K562 (cell line): ENCODE measurements around the gene KLKB1. TPM values are rescaled to one million over a fixed set of nuclear protein-coding genes. Genes with fewer than 3 reads are reported as not detected.

ENCODE experiments used
- ATAC-seq: fragments of 200-7000 bp; cut with Tn5 transposase; 3 replicates; pipeline ENCODE4 v1.9.1; 2020; ENCODE audit warnings: moderate library complexity
- BruUV-seq: library from RNA; stranded (reverse); fragments of 400-500 nt; replicated peaks from 2 replicates; lab custom pipeline; 2021; lab: Mats Ljungman, UMichigan
- CTCF ChIA-PET: fragments of 300-600 bp; formaldehyde crosslinking; extraction: SDS; loops from one replicate; lab custom pipeline; 2021; ENCODE audit warnings: low intra/inter-chr PET ratio; lab: Yijun Ruan, JAX
- POLR2A ChIA-PET: fragments of 300-600, 350-650 bp; sonication (Branson Sonifier 250); formaldehyde crosslinking; extraction: SDS; loops from one replicate; lab custom pipeline; 2021; ENCODE audit warnings: antibody characterized with exemption, inconsistent platforms; lab: Yijun Ruan, JAX
- DNase-seq, 4 experiments: peaks; one replicate each; pipeline versions ENCODE4 v3.0.0 to v3.0.0-alpha.2; 2011 to 2018; ENCODE audit warnings: low spot score in 3 of 4, mixed read lengths in 3 of 4; ENCODE audit errors: extremely low read depth in 1 of 4
- FAIRE-seq: peaks from 2 replicates; lab custom pipeline; 2011; peaks lifted over from hg19 to GRCh38; lab: Jason Lieb, UNC
- H2AFZ ChIP-seq: 2 replicates; pipeline ENCODE4 v1.6.0; 2011; ENCODE audit warnings: low read depth, low read length, control low read depth, inconsistent platforms
- H3K27ac ChIP-seq: fragments of 200-600 bp; 3 replicates; pipeline ENCODE4 v1.8.0; 2011; ENCODE audit warnings: low read depth, mild to moderate bottlenecking, control low read depth, inconsistent platforms, low read length, moderate library complexity, mixed read lengths; ENCODE audit errors: extremely low read depth
- H3K27me3 ChIP-seq, 2 experiments: fragments of 300-600 bp in 1 of 2; 2 replicates in 1 of 2; 3 replicates in 1 of 2; pipeline versions ENCODE4 v1.6.0 to v1.8.0; 2011; ENCODE audit warnings: inconsistent platforms in 2 of 2, low read length in 2 of 2, mild to moderate bottlenecking in 1 of 2, mixed read lengths in 1 of 2, moderate library complexity in 1 of 2; ENCODE audit not compliant: control insufficient read depth in 2 of 2, insufficient read depth in 2 of 2
- H3K36me3 ChIP-seq: fragments of 300-600 bp; 3 replicates; pipeline ENCODE4 v1.8.0; 2011; ENCODE audit warnings: mild to moderate bottlenecking, low read length, inconsistent platforms; ENCODE audit not compliant: control insufficient read depth, insufficient read depth
- H3K4me1 ChIP-seq, 2 experiments: fragments of 200-600 bp in 1 of 2; replicated peaks in 1 of 2; 2 replicates in 1 of 2; 3 replicates in 1 of 2; pipeline versions ENCODE4 v1.5.1 to v1.8.0; 2011; ENCODE audit warnings: inconsistent platforms in 2 of 2, low read length in 2 of 2, mild to moderate bottlenecking in 1 of 2, mixed read lengths in 1 of 2, moderate library complexity in 1 of 2; ENCODE audit not compliant: control insufficient read depth in 2 of 2, insufficient read depth in 2 of 2
- H3K4me2 ChIP-seq: 2 replicates; pipeline ENCODE4 v1.6.1; 2011; ENCODE audit warnings: low read length, control low read depth, inconsistent platforms, mixed read lengths; ENCODE audit not compliant: insufficient read depth
- H3K4me3 ChIP-seq: fragments of 200-600 bp; sonication (generic), shearing (Covaris generic); 2 replicates; pipeline ENCODE4 v1.5.1; 2016; ENCODE audit warnings: control low read depth, inconsistent platforms
- H3K79me2 ChIP-seq: fragments of 200-600 bp; 3 replicates; pipeline ENCODE4 v1.8.0; 2011; ENCODE audit warnings: low read length, inconsistent platforms; ENCODE audit not compliant: control insufficient read depth, insufficient read depth
- H3K9ac ChIP-seq, 2 experiments: 2 replicates each; pipeline versions ENCODE4 v1.6.0 to v1.6.1; 2011; ENCODE audit warnings: low read depth in 2 of 2, low read length in 2 of 2, control low read depth in 1 of 2, inconsistent platforms in 1 of 2, mild to moderate bottlenecking in 1 of 2, mixed read lengths in 1 of 2; ENCODE audit not compliant: insufficient read depth in 1 of 2
- H3K9me1 ChIP-seq: one replicate; pipeline ENCODE4 v1.6.0; 2011; ENCODE audit warnings: inconsistent platforms, mild to moderate bottlenecking, low read length, moderate library complexity; ENCODE audit not compliant: control insufficient read depth, insufficient read depth
- H3K9me3 ChIP-seq: replicated peaks from 2 replicates; pipeline ENCODE4 v1.5.1; 2011; ENCODE audit warnings: low read depth, low read length, inconsistent platforms; ENCODE audit not compliant: control insufficient read depth, insufficient read depth
- H4K20me1 ChIP-seq: replicated peaks from 2 replicates; pipeline ENCODE4 v1.6.1; 2011; ENCODE audit warnings: low read length, inconsistent platforms, mixed read lengths; ENCODE audit not compliant: control insufficient read depth, insufficient read depth
- DPF2 ChIP-seq: fragments of 450-650 bp; IDR thresholded peaks from 2 replicates; pipeline ENCODE4 v1.6.1; 2016
- ELF4 ChIP-seq: fragments of 450-650 bp; formaldehyde crosslinking; IDR thresholded peaks from 2 replicates; pipeline ENCODE4 v1.4.0; 2022; ENCODE audit warnings: missing genetic modification characterization
- KLF13 ChIP-seq: fragments of 450-650 bp; IDR thresholded peaks from 2 replicates; pipeline ENCODE4 v1.6.1; 2016; ENCODE audit warnings: missing genetic modification characterization, low read depth, mild to moderate bottlenecking, missing compliant biosample characterization, moderate library complexity, borderline replicate concordance
- NCOR1 ChIP-seq: fragments of 450-650 bp; IDR thresholded peaks from 2 replicates; pipeline ENCODE4 v1.6.1; 2016; ENCODE audit warnings: mild to moderate bottlenecking, moderate library complexity
- NFXL1 ChIP-seq: fragments of 450-650 bp; formaldehyde crosslinking; IDR thresholded peaks from 2 replicates; pipeline ENCODE4 v1.4.0; 2021; ENCODE audit warnings: mild to moderate bottlenecking
- PHF20 ChIP-seq: fragments of 450-650 bp; IDR thresholded peaks from 2 replicates; pipeline ENCODE4 v1.6.1; 2018; ENCODE audit not compliant: partially characterized antibody
- SMAD2 ChIP-seq: fragments of 150-350 bp; IDR thresholded peaks from 2 replicates; pipeline ENCODE4 v1.6.1; 2014; ENCODE audit warnings: low read depth, mild to moderate bottlenecking, low read length
- WHSC1 ChIP-seq: IDR thresholded peaks from one replicate; pipeline ENCODE4 v1.6.1; 2012; ENCODE audit warnings: low read length, control low read depth, inconsistent platforms
- ZNF134 ChIP-seq: fragments of 250-450 bp; sonication (Bioruptor Pico); conservative IDR thresholded peaks from 2 replicates; pipeline ENCODE4 v1.4.0; 2020
- ZNF41 ChIP-seq: fragments of 250-450 bp; sonication (Bioruptor Pico); conservative IDR thresholded peaks from 2 replicates; pipeline ENCODE4 v1.4.0; 2020; ENCODE audit warnings: mild to moderate bottlenecking
- WGBS: fragments of 100-300 bp; shearing (Covaris generic); methylation state at CpG from one replicate; pipeline ENCODE4 v1.1.6; 2016; ENCODE audit warnings: low coverage, mixed read lengths; ENCODE audit not compliant: insufficient coverage; ENCODE audit errors: missing lambda C conversion rate; 5-methylcytosine and 5-hydroxymethylcytosine counted together
- in situ Hi-C: fragments of 300-500 bp; cut with MboI; formaldehyde crosslinking; loops from 4 replicates; pipeline ENCODE4 v1.15.0; 2018; ENCODE audit warnings: inconsistent platforms, mixed read lengths
- intact Hi-C: fragments of 100-400 bp; cut with micrococcal nuclease; formaldehyde crosslinking; loops from 2 replicates; pipeline ENCODE4 v1.14.2; 2022
- polyA plus RNA-seq, 8 experiments: library from polyadenylated mRNA; depleted of rRNA in 4 of 8; stranded (reverse) in 5 of 8; unstranded in 3 of 8; fragments of >200 nt; fragmentation: Nextera tagmentation in 2 of 8; fragmentation: Illumina TruSeq in 1 of 8; extraction: Ambion mirVana in 2 of 8; extraction: Trizol in 1 of 8; gene quantifications; 2 replicates each; pipeline versions ENCODE4 v1.2.1 to v1.2.3, GENCODE V29; 2011 to 2014; ENCODE audit warnings: inconsistent platforms in 1 of 8, missing spikeins in 1 of 8
- total RNA-seq, 7 experiments: library from RNA; depleted of rRNA in 6 of 7; stranded (reverse); fragments of >200 nt in 6 of 7; fragmentation: Illumina TruSeq in 2 of 7; extraction: Trizol in 2 of 7; gene quantifications; 2 replicates each; pipeline versions ENCODE4 v1.2.1 to v1.2.3, GENCODE V29; 2011 to 2021; ENCODE audit warnings: low replicate concordance in 1 of 7
- TF ChIP-seq, protein P1 (sequence below): sonication (generic); formaldehyde crosslinking; IDR thresholded peaks from 2 replicates; pipeline ENCODE4 v1.8.0; 2022; ENCODE audit warnings: mild to moderate bottlenecking, missing genetic modification reagents, borderline replicate concordance
- TF ChIP-seq, protein P2 (sequence below): fragments of 250-450 bp; sonication (Bioruptor Pico); IDR thresholded peaks from 2 replicates; pipeline ENCODE4 v1.9.0; 2021; ENCODE audit warnings: mild to moderate bottlenecking, inconsistent platforms

The KLKB1 gene
- total and polyA plus RNA-seq, 9 of the 15 experiments (the other 6 are each of a cell fraction or from before 2014, with no cell fraction given): 0.27 TPM; not detected in 8

DNA sequence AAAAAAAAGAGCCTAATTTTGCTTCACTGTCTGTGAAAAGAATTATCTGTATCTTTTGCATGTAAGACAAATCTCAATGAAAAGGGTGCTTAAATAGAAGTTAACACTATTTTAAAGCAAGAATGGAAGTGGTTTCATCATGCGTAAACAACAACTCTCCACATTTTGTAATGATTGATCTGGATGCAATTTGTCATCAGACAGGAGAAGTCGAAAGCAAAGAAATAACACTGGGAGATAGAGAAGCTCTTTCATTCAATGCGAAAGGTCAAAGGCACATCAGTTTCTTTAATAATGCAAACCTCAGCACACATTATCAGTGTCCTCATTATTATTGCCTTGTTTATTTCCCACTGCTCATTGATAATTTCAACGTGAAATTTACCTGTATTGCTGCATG is 8.8 kb downstream of the KLKB1 start:
- ChIA-PET CTCF (no interaction called here), POLR2A (interaction anchor here (0.6 kb wide), 1 partner anchor 264 kb away, joined by 5 read pairs; no protein-coding TSS in a partner anchor)
- no peaks in the 10 kb centered on the region for H4K20me1 ChIP-seq
- H3K27ac ChIP-seq: no peak overlapping the region
- H2AFZ ChIP-seq: no peak overlapping the region
- TF ChIP-seq NFXL1: no peak
- no peak for TF ChIP-seq WHSC1
- TF ChIP-seq, protein P1, sequence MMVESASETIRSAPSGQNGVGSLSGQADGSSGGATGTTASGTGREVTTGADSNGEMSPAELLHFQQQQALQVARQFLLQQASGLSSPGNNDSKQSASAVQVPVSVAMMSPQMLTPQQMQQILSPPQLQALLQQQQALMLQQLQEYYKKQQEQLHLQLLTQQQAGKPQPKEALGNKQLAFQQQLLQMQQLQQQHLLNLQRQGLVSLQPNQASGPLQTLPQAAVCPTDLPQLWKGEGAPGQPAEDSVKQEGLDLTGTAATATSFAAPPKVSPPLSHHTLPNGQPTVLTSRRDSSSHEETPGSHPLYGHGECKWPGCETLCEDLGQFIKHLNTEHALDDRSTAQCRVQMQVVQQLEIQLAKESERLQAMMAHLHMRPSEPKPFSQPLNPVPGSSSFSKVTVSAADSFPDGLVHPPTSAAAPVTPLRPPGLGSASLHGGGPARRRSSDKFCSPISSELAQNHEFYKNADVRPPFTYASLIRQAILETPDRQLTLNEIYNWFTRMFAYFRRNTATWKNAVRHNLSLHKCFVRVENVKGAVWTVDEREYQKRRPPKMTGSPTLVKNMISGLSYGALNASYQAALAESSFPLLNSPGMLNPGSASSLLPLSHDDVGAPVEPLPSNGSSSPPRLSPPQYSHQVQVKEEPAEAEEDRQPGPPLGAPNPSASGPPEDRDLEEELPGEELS (CRISPR knock-in tag): no peak
- TF ChIP-seq, protein P2, sequence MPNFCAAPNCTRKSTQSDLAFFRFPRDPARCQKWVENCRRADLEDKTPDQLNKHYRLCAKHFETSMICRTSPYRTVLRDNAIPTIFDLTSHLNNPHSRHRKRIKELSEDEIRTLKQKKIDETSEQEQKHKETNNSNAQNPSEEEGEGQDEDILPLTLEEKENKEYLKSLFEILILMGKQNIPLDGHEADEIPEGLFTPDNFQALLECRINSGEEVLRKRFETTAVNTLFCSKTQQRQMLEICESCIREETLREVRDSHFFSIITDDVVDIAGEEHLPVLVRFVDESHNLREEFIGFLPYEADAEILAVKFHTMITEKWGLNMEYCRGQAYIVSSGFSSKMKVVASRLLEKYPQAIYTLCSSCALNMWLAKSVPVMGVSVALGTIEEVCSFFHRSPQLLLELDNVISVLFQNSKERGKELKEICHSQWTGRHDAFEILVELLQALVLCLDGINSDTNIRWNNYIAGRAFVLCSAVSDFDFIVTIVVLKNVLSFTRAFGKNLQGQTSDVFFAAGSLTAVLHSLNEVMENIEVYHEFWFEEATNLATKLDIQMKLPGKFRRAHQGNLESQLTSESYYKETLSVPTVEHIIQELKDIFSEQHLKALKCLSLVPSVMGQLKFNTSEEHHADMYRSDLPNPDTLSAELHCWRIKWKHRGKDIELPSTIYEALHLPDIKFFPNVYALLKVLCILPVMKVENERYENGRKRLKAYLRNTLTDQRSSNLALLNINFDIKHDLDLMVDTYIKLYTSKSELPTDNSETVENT (CRISPR knock-in tag): no peak
- no peak for TF ChIP-seq DPF2
- no peak for TF ChIP-seq NCOR1
- no peak for TF ChIP-seq ELF4 (CRISPR knock-in tag)
- no peak for TF ChIP-seq ZNF134
- no peak for TF ChIP-seq KLF13 (tag)
- TF ChIP-seq SMAD2: no peak
- TF ChIP-seq ZNF41 (CRISPR knock-in tag): no peak
- no peak for TF ChIP-seq PHF20
- no peak overlapping the region for H3K9ac ChIP-seq
- 23% methylated on average over 4 of the region's 4 CpGs for WGBS
- H3K4me3 ChIP-seq: no peak overlapping the region
- DNase-seq (no peak), ATAC-seq (no peak), FAIRE-seq (no peak)
- H3K4me2 ChIP-seq: no peak overlapping the region
- no peaks in the 10 kb centered on the region for H3K4me1 ChIP-seq
- in situ Hi-C loops (no loop called here), intact Hi-C loops (no loop called here)
- BruUV-seq: no TSS peak
- no peaks in the 10 kb centered on the region for H3K79me2 ChIP-seq
- H3K36me3 ChIP-seq: no peaks in the 10 kb centered on the region
- no peaks in the 10 kb centered on the region for H3K9me1 ChIP-seq
- no peaks in the 10 kb centered on the region for H3K9me3 ChIP-seq
- H3K27me3 ChIP-seq: peaks cover 6 to 13% of the 10 kb centered on the region in 2 experiments; a peak in 4 of 5 replicates
